ENCODE results near the gene CFAP61.

The CFAP61 gene

GRCh38 chr20:20292472-20292871 is 240.1 kb downstream of the CFAP61 start:
- no peak overlapping the region for H3K4me3 ChIP-seq (ENCODE audit: low read length)
- H3K27me3 ChIP-seq (ENCODE audit: control insufficient read depth, insufficient read depth, low read length), result no peaks in the 10 kb centered on the region
- H3K36me3 ChIP-seq (ENCODE audit: control insufficient read depth, insufficient read depth, low read length), result no peaks in the 10 kb centered on the region
- no CpG with 5 or more reads among the region's 4 CpGs for WGBS (ENCODE audit: insufficient coverage, insufficient read length)
- no peak overlapping the region for H3K27ac ChIP-seq (ENCODE audit: low read length)
- no peaks in the 10 kb centered on the region for H3K4me1 ChIP-seq (ENCODE audit: control insufficient read depth, insufficient read depth, low read length)
- no peak for DNase-seq (ENCODE audit: low read depth, low spot score)
- H3K9me3 ChIP-seq (ENCODE audit: control insufficient read depth, insufficient read depth, low read length), result no peaks in the 10 kb centered on the region

- no peaks in the 10 kb centered on the region for H3K27me3 ChIP-seq (ENCODE audit: control insufficient read depth, insufficient read depth, low read length)
- H3K36me3 ChIP-seq (ENCODE audit: control insufficient read depth, insufficient read depth, low read length), result no peaks in the 10 kb centered on the region
- no peaks in the 10 kb centered on the region for H3K9me3 ChIP-seq (ENCODE audit: control insufficient read depth, insufficient read depth, low read length)
- H3K4me1 ChIP-seq (ENCODE audit: control insufficient read depth, insufficient read depth, low read length), result no peaks in the 10 kb centered on the region
- no peak overlapping the region for H3K4me3 ChIP-seq (ENCODE audit: low read length)
- no peak overlapping the region for H3K27ac ChIP-seq (ENCODE audit: low read length)
- no peak for DNase-seq (ENCODE audit: low read depth, low spot score)
- no CpG with 5 or more reads among the region's 4 CpGs for WGBS (ENCODE audit: insufficient coverage, insufficient read length)
These were observed 240.8 kb downstream of the CFAP61 start for GRCh38 chr20:20293141-20293540.

GRCh38 chr20:20293691-20294385 is 241.5 kb downstream of the CFAP61 start:
- Histone ChIP-seq H3K36me3 (ENCODE audit: control insufficient read depth, insufficient read depth, low read length) (no peaks in the 10 kb centered on the region), H3K9me3 (ENCODE audit: control insufficient read depth, insufficient read depth, low read length) (no peaks in the 10 kb centered on the region), H3K4me1 (ENCODE audit: control insufficient read depth, insufficient read depth, low read length) (no peaks in the 10 kb centered on the region), H3K4me3 (ENCODE audit: low read length) (no peak overlapping the region), H3K27ac (ENCODE audit: low read length) (no peak overlapping the region), H3K27me3 (ENCODE audit: control insufficient read depth, insufficient read depth, low read length) (no peaks in the 10 kb centered on the region)
- no peak for DNase-seq (ENCODE audit: low read depth, low spot score)
- no CpG with 5 or more reads among the region's 7 CpGs for WGBS (ENCODE audit: insufficient coverage, insufficient read length)

GRCh38 chr20:20295621-20296498 is 243.5 kb downstream of the CFAP61 start:
- DNase-seq (ENCODE audit: low read depth, low spot score), result no peak
- WGBS (ENCODE audit: insufficient coverage, insufficient read length), result no CpG with 5 or more reads among the region's 6 CpGs

GRCh38 chr20:20297181-20297580 is 244.8 kb downstream of the CFAP61 start:
- Histone ChIP-seq H3K36me3 (ENCODE audit: control insufficient read depth, insufficient read depth, low read length) (no peaks in the 10 kb centered on the region), H3K4me3 (ENCODE audit: low read length) (no peak overlapping the region), H3K27ac (ENCODE audit: low read length) (no peak overlapping the region), H3K9me3 (ENCODE audit: control insufficient read depth, insufficient read depth, low read length) (no peaks in the 10 kb centered on the region), H3K27me3 (ENCODE audit: control insufficient read depth, insufficient read depth, low read length) (no peaks in the 10 kb centered on the region), H3K4me1 (ENCODE audit: control insufficient read depth, insufficient read depth, low read length) (no peaks in the 10 kb centered on the region)
- no peak for DNase-seq (ENCODE audit: low read depth, low spot score)
- WGBS (ENCODE audit: insufficient coverage, insufficient read length), result no CpG with 5 or more reads among the region's 3 CpGs

More at GRCh38 chr20:20295621-20296498, 243.5 kb downstream of the CFAP61 start:
- Histone ChIP-seq H3K27ac (ENCODE audit: low read length) (no peak overlapping the region), H3K4me3 (ENCODE audit: low read length) (no peak overlapping the region), H3K4me1 (ENCODE audit: control insufficient read depth, insufficient read depth, low read length) (no peaks in the 10 kb centered on the region), H3K36me3 (ENCODE audit: control insufficient read depth, insufficient read depth, low read length) (no peaks in the 10 kb centered on the region), H3K9me3 (ENCODE audit: control insufficient read depth, insufficient read depth, low read length) (no peaks in the 10 kb centered on the region), H3K27me3 (ENCODE audit: control insufficient read depth, insufficient read depth, low read length) (no peaks in the 10 kb centered on the region)

GRCh38 chr20:20297752-20298151 is 245.4 kb downstream of the CFAP61 start:
- Histone ChIP-seq H3K27ac (ENCODE audit: low read length) (no peak overlapping the region), H3K27me3 (ENCODE audit: control insufficient read depth, insufficient read depth, low read length) (no peaks in the 10 kb centered on the region), H3K4me3 (ENCODE audit: low read length) (no peak overlapping the region), H3K36me3 (ENCODE audit: control insufficient read depth, insufficient read depth, low read length) (no peaks in the 10 kb centered on the region), H3K9me3 (ENCODE audit: control insufficient read depth, insufficient read depth, low read length) (no peaks in the 10 kb centered on the region), H3K4me1 (ENCODE audit: control insufficient read depth, insufficient read depth, low read length) (no peaks in the 10 kb centered on the region)
- no CpG with 5 or more reads among the region's 2 CpGs for WGBS (ENCODE audit: insufficient coverage, insufficient read length)
- DNase-seq (ENCODE audit: low read depth, low spot score), result no peak

GRCh38 chr20:20299904-20300303 is 247.6 kb downstream of the CFAP61 start:
- no peak for DNase-seq (ENCODE audit: low read depth, low spot score)
- Histone ChIP-seq H3K27ac (ENCODE audit: low read length) (no peak overlapping the region), H3K27me3 (ENCODE audit: control insufficient read depth, insufficient read depth, low read length) (no peaks in the 10 kb centered on the region), H3K36me3 (ENCODE audit: control insufficient read depth, insufficient read depth, low read length) (no peaks in the 10 kb centered on the region), H3K4me3 (ENCODE audit: low read length) (no peak overlapping the region), H3K4me1 (ENCODE audit: control insufficient read depth, insufficient read depth, low read length) (no peaks in the 10 kb centered on the region), H3K9me3 (ENCODE audit: control insufficient read depth, insufficient read depth, low read length) (no peaks in the 10 kb centered on the region)
- no CpG with 5 or more reads among the region's 7 CpGs for WGBS (ENCODE audit: insufficient coverage, insufficient read length)

- Histone ChIP-seq H3K4me3 (ENCODE audit: low read length) (no peak overlapping the region), H3K9me3 (ENCODE audit: control insufficient read depth, insufficient read depth, low read length) (no peaks in the 10 kb centered on the region), H3K4me1 (ENCODE audit: control insufficient read depth, insufficient read depth, low read length) (no peaks in the 10 kb centered on the region), H3K27ac (ENCODE audit: low read length) (no peak overlapping the region), H3K36me3 (ENCODE audit: control insufficient read depth, insufficient read depth, low read length) (no peaks in the 10 kb centered on the region), H3K27me3 (ENCODE audit: control insufficient read depth, insufficient read depth, low read length) (no peaks in the 10 kb centered on the region)
- no peak for DNase-seq (ENCODE audit: low read depth, low spot score)
- WGBS (ENCODE audit: insufficient coverage, insufficient read length), result no CpG with 5 or more reads among the region's 12 CpGs
These were observed 251.0 kb downstream of the CFAP61 start for GRCh38 chr20:20303320-20303719.

GRCh38 chr20:20303742-20304141 is 251.4 kb downstream of the CFAP61 start:
- no peaks in the 10 kb centered on the region for H3K4me1 ChIP-seq (ENCODE audit: control insufficient read depth, insufficient read depth, low read length)
- no peaks in the 10 kb centered on the region for H3K36me3 ChIP-seq (ENCODE audit: control insufficient read depth, insufficient read depth, low read length)
- H3K27ac ChIP-seq (ENCODE audit: low read length), result no peak overlapping the region
- no peaks in the 10 kb centered on the region for H3K27me3 ChIP-seq (ENCODE audit: control insufficient read depth, insufficient read depth, low read length)
- no peaks in the 10 kb centered on the region for H3K9me3 ChIP-seq (ENCODE audit: control insufficient read depth, insufficient read depth, low read length)
- WGBS (ENCODE audit: insufficient coverage, insufficient read length), result no CpG with 5 or more reads among the region's 15 CpGs
- no peak for DNase-seq (ENCODE audit: low read depth, low spot score)
- no peak overlapping the region for H3K4me3 ChIP-seq (ENCODE audit: low read length)

GRCh38 chr20:20304942-20305341 is 252.6 kb downstream of the CFAP61 start:
- Histone ChIP-seq H3K27ac (ENCODE audit: low read length) (no peak overlapping the region), H3K27me3 (ENCODE audit: control insufficient read depth, insufficient read depth, low read length) (no peaks in the 10 kb centered on the region), H3K9me3 (ENCODE audit: control insufficient read depth, insufficient read depth, low read length) (no peaks in the 10 kb centered on the region), H3K4me3 (ENCODE audit: low read length) (no peak overlapping the region), H3K4me1 (ENCODE audit: control insufficient read depth, insufficient read depth, low read length) (no peaks in the 10 kb centered on the region), H3K36me3 (ENCODE audit: control insufficient read depth, insufficient read depth, low read length) (no peaks in the 10 kb centered on the region)
- DNase-seq (ENCODE audit: low read depth, low spot score), result no peak
- WGBS (ENCODE audit: insufficient coverage, insufficient read length), result no CpG with 5 or more reads among the region's 11 CpGs
